K562 (cell line): Measurements from ENCODE around the gene ZFPM1. TPM values are rescaled to one million over a fixed set of nuclear protein-coding genes. Genes with fewer than 3 reads are reported as not detected.

Experiments used
- CC2D1A ChIP-seq: fragments of 450-650 bp; IDR thresholded peaks from 2 replicates; pipeline ENCODE4 v1.6.1; 2017; ENCODE audit warnings: mild to moderate bottlenecking
- HMG20B ChIP-seq: fragments of 250-450 bp; sonication (Bioruptor Pico); IDR thresholded peaks from 2 replicates; pipeline ENCODE4 v1.5.0; 2021; ENCODE audit warnings: mild to moderate bottlenecking
- JUNB ChIP-seq: fragments of 450-650 bp; formaldehyde crosslinking; conservative IDR thresholded peaks from 2 replicates; pipeline ENCODE4 v1.4.0; 2020; ENCODE audit warnings: mild to moderate bottlenecking
- KDM4B ChIP-seq, 2 experiments: fragments of 450-650 bp in 1 of 2; sonication (generic) in 1 of 2; IDR thresholded peaks; 2 replicates each; pipeline ENCODE4 v1.6.1; 2016 to 2017; ENCODE audit warnings: borderline replicate concordance in 2 of 2, antibody characterized with exemption in 1 of 2, low read depth in 1 of 2, mild to moderate bottlenecking in 1 of 2
- LCOR ChIP-seq: sonication (generic); formaldehyde crosslinking; IDR thresholded peaks from 2 replicates; pipeline ENCODE4 v1.8.0; 2022; ENCODE audit warnings: mild to moderate bottlenecking, missing genetic modification reagents
- MAFG ChIP-seq: fragments of 450-650 bp; conservative IDR thresholded peaks from 2 replicates; pipeline ENCODE4 v1.6.1; 2016; ENCODE audit warnings: missing genetic modification characterization, missing compliant biosample characterization
- NFRKB ChIP-seq: fragments of 450-650 bp; IDR thresholded peaks from 2 replicates; pipeline ENCODE4 v1.6.1; 2016; ENCODE audit warnings: low read depth
- PCBP1 ChIP-seq: fragments of 200-400 bp; formaldehyde crosslinking; IDR thresholded peaks from 2 replicates; pipeline ENCODE4 v1.6.1; 2018; ENCODE audit warnings: mild to moderate bottlenecking, low read depth, low read length; ENCODE audit not compliant: poor library complexity, severe bottlenecking
- SLC30A9 ChIP-seq: fragments of 250-450 bp; sonication (Bioruptor Pico); IDR thresholded peaks from 2 replicates; pipeline ENCODE4 v1.8.0; 2022; ENCODE audit warnings: mild to moderate bottlenecking, moderate library complexity
- SMAD1 ChIP-seq: fragments of 150-350 bp; IDR thresholded peaks from 2 replicates; pipeline ENCODE4 v1.6.1; 2014; ENCODE audit warnings: low read length, low read depth; ENCODE audit not compliant: partially characterized antibody
- STAT5B ChIP-seq: fragments of 250-450 bp; sonication (Bioruptor Pico); IDR thresholded peaks from 2 replicates; pipeline ENCODE4 v1.8.0; 2021; ENCODE audit warnings: mild to moderate bottlenecking, inconsistent platforms
- TAF1 ChIP-seq: IDR thresholded peaks from 2 replicates; pipeline ENCODE4 v1.6.1; 2011; ENCODE audit warnings: mild to moderate bottlenecking, low read length, moderate library complexity; ENCODE audit not compliant: insufficient read depth, control insufficient read depth, severe bottlenecking; ENCODE audit errors: extremely low read depth
- TEAD2 ChIP-seq: fragments of 450-650 bp; IDR thresholded peaks from 2 replicates; pipeline ENCODE4 v1.6.1; 2016; ENCODE audit warnings: missing genetic modification characterization, control low read depth, missing compliant biosample characterization
- YY1 ChIP-seq, 3 experiments: IDR thresholded peaks; 2 replicates each; pipeline ENCODE4 v1.6.1; 2011; ENCODE audit warnings: low read length in 2 of 3, mild to moderate bottlenecking in 2 of 3, moderate library complexity in 2 of 3, borderline replicate concordance in 1 of 3, control low read depth in 1 of 3, low read depth in 1 of 3; ENCODE audit not compliant: insufficient read depth in 3 of 3, insufficient replicate concordance in 2 of 3, control insufficient read depth in 1 of 3, insufficient read length in 1 of 3; ENCODE audit errors: extremely low read depth in 1 of 3
- ZNF133 ChIP-seq: fragments of 250-450 bp; sonication (Bioruptor Pico); IDR thresholded peaks from 2 replicates; pipeline ENCODE4 v1.4.0; 2020; ENCODE audit warnings: mild to moderate bottlenecking
- ZNF197 ChIP-seq: fragments of 200-800 bp; sonication (Bioruptor generic); IDR thresholded peaks from 2 replicates; pipeline ENCODE4 v1.6.1; 2016; ENCODE audit warnings: low read depth, missing genetic modification characterization, missing compliant biosample characterization
- ZNF507 ChIP-seq: conservative IDR thresholded peaks from 2 replicates; pipeline ENCODE4 v1.6.1; 2017; ENCODE audit warnings: missing genetic modification characterization, missing compliant biosample characterization
- ZNF668 ChIP-seq: fragments of 250-450 bp; sonication (Bioruptor Pico); IDR thresholded peaks from 2 replicates; pipeline ENCODE4 v1.8.0; 2022; ENCODE audit warnings: mild to moderate bottlenecking, inconsistent platforms
- polyA plus RNA-seq, 8 experiments: library from polyadenylated mRNA; depleted of rRNA in 4 of 8; stranded (reverse) in 5 of 8; unstranded in 3 of 8; fragments of >200 nt; fragmentation: Nextera tagmentation in 2 of 8; fragmentation: Illumina TruSeq in 1 of 8; extraction: Ambion mirVana in 2 of 8; extraction: Trizol in 1 of 8; gene quantifications; 2 replicates each; pipeline versions ENCODE4 v1.2.1 to v1.2.3, GENCODE V29; 2011 to 2014; ENCODE audit warnings: inconsistent platforms in 1 of 8, missing spikeins in 1 of 8
- total RNA-seq, 7 experiments: library from RNA; depleted of rRNA in 6 of 7; stranded (reverse); fragments of >200 nt in 6 of 7; fragmentation: Illumina TruSeq in 2 of 7; extraction: Trizol in 2 of 7; gene quantifications; 2 replicates each; pipeline versions ENCODE4 v1.2.1 to v1.2.3, GENCODE V29; 2011 to 2021; ENCODE audit warnings: low replicate concordance in 1 of 7
- TF ChIP-seq, protein P1 (sequence below), 2 experiments: fragments of 200-800 bp in 1 of 2; sonication (Bioruptor generic) in 1 of 2; sonication (generic) in 1 of 2; formaldehyde crosslinking in 1 of 2; IDR thresholded peaks in 1 of 2; conservative IDR thresholded peaks in 1 of 2; 2 replicates each; pipeline versions ENCODE4 v1.5.0 to v1.6.1; 2016 to 2020; ENCODE audit warnings: missing compliant biosample characterization in 1 of 2, missing genetic modification characterization in 1 of 2, missing genetic modification reagents in 1 of 2
- TF ChIP-seq, protein P2 (sequence below): sonication (generic); formaldehyde crosslinking; IDR thresholded peaks from 2 replicates; pipeline ENCODE4 v1.8.0; 2023; ENCODE audit warnings: mild to moderate bottlenecking, missing genetic modification reagents

The ZFPM1 gene
- total and polyA plus RNA-seq, 9 of the 15 experiments (the other 6 are each of a cell fraction or from before 2014, with no cell fraction given) = 0.03 to 35.9 (median 1.4) TPM

DNA sequence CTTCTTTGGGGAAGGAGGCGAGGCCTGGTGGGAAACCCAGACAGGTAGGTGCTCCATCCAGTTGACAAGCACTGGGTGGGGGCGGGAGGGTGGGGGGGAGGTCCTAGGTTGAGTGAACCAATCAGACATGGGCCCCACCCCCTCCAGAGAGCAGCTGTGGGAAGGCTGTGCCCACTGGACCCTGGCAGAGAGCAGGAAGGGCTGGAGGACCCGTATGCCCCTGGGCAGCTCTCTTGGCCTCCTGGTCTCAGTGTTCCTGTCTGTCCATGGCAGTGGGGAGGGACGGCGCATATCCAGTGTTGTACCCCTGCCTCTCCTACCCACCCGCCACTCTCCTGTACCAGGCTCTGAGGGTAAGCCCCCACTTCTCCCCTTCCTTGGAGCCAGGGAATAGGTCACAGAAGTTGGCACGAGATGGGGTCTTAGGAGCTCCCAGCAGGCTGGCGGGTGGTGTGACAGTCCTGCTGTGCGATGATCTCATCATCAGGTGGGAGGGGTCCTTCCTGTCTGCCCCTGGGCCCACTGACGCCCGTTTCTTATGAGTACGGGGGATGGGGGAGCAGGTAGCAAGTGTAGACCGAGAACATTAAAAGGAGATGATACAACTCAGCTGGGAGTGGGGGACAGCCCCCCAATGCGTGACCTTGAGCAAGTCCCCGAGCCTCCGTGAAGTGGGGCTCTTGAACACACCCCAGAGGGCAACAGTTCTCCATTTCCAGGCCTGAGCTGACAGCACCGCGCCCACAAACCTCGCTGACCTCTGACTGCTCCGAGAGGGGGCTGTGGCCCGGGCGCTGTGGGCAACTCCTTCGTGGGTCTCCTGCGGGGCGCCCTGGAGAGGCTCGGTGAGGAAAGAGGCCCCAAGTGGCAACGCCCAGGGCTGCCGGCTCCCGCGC, 1.2 kb upstream of the ZFPM1 start (continued):
- TF ChIP-seq, protein P1, sequence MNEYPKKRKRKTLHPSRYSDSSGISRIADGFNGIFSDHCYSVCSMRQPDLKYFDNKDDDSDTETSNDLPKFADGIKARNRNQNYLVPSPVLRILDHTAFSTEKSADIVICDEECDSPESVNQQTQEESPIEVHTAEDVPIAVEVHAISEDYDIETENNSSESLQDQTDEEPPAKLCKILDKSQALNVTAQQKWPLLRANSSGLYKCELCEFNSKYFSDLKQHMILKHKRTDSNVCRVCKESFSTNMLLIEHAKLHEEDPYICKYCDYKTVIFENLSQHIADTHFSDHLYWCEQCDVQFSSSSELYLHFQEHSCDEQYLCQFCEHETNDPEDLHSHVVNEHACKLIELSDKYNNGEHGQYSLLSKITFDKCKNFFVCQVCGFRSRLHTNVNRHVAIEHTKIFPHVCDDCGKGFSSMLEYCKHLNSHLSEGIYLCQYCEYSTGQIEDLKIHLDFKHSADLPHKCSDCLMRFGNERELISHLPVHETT (CRISPR knock-in tag; conservative IDR thresholded peaks at IDR 0.05 in 1 of 2, IDR thresholded peaks at IDR 0.05 in 1 of 2) = no peak
- TF ChIP-seq ZNF507 (no peak), STAT5B (no peak), LCOR (CRISPR knock-in tag) (no peak), HMG20B (CRISPR knock-in tag) (no peak), TAF1 (no peak), PCBP1 (peak; percentile 35), ZNF197 (CRISPR knock-in tag) (0 out of 2 replicates have a peak, but pooled peaks have one; percentile 32), YY1 (IDR thresholded peaks at IDR 0.05; ENCODE audit: borderline replicate concordance in 1 of 3, control insufficient read depth in 1 of 3, extremely low read depth in 1 of 3, insufficient read depth in 3 of 3, insufficient read length in 1 of 3, insufficient replicate concordance in 2 of 3, low read depth in 1 of 3, low read length in 2 of 3) (no peak), SLC30A9 (CRISPR knock-in tag) (no peak), JUNB (CRISPR knock-in tag) (no peak), KDM4B (IDR thresholded peaks at IDR 0.05; ENCODE audit: borderline replicate concordance in 2 of 2, low read depth in 1 of 2) (no peak), TEAD2 (tag) (no peak), SMAD1 (no peak), CC2D1A (no peak), ZNF668 (no peak), ZNF133 (no peak), MAFG (tag) (no peak), NFRKB (0 out of 2 replicates have a peak, but pooled peaks have one; percentile 53)
- TF ChIP-seq, protein P2, sequence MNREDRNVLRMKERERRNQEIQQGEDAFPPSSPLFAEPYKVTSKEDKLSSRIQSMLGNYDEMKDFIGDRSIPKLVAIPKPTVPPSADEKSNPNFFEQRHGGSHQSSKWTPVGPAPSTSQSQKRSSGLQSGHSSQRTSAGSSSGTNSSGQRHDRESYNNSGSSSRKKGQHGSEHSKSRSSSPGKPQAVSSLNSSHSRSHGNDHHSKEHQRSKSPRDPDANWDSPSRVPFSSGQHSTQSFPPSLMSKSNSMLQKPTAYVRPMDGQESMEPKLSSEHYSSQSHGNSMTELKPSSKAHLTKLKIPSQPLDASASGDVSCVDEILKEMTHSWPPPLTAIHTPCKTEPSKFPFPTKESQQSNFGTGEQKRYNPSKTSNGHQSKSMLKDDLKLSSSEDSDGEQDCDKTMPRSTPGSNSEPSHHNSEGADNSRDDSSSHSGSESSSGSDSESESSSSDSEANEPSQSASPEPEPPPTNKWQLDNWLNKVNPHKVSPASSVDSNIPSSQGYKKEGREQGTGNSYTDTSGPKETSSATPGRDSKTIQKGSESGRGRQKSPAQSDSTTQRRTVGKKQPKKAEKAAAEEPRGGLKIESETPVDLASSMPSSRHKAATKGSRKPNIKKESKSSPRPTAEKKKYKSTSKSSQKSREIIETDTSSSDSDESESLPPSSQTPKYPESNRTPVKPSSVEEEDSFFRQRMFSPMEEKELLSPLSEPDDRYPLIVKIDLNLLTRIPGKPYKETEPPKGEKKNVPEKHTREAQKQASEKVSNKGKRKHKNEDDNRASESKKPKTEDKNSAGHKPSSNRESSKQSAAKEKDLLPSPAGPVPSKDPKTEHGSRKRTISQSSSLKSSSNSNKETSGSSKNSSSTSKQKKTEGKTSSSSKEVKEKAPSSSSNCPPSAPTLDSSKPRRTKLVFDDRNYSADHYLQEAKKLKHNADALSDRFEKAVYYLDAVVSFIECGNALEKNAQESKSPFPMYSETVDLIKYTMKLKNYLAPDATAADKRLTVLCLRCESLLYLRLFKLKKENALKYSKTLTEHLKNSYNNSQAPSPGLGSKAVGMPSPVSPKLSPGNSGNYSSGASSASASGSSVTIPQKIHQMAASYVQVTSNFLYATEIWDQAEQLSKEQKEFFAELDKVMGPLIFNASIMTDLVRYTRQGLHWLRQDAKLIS (CRISPR knock-in tag) = no peak
